C4-2B (cell line): ENCODE measurements around the gene CCDC15.

Experiments
- CTCF ChIP-seq: fragments of 450-650 bp; conservative IDR thresholded peaks from 2 replicates; pipeline ENCODE4 v1.5.1; 2017; ENCODE audit warnings: mild to moderate bottlenecking
- ZFX ChIP-seq: fragments of 450-650 bp; IDR thresholded peaks from 2 replicates; pipeline ENCODE4 v1.6.1; 2017

- TF ChIP-seq CTCF (peak; percentile 84), ZFX (no peak)
These were observed 8.1 kb downstream of the CCDC15 start for GRCh38 chr11:124961972-124962609.
